CD4-positive, CD25-positive, alpha-beta regulatory T cell (primary cell): ENCODE measurements around the gene ABCD3. TPM values are rescaled to one million over a fixed set of nuclear protein-coding genes. Genes with fewer than 3 reads are reported as not detected.

Experiments
- ATAC-seq, 2 donors: fragments of 150-1000 bp; cut with Tn5 transposase; one replicate each; pipeline ENCODE4 v1.10.0; 2021; ENCODE audit warnings: low read depth in 2 of 2, moderate number of reproducible peaks in 2 of 2, moderate library complexity in 1 of 2
- DNase-seq, 3 donors: peaks; one replicate each; pipeline versions ENCODE4 v3.0.0 to v3.0.0-alpha.2; 2012 to 2022; ENCODE audit warnings: mixed read lengths in 1 of 3
- H3K27ac ChIP-seq: one replicate; pipeline ENCODE4 v1.7.0; 2013; ENCODE audit warnings: mild to moderate bottlenecking, low read length; ENCODE audit not compliant: insufficient read depth, poor library complexity, severe bottlenecking
- H3K27me3 ChIP-seq: one replicate; pipeline ENCODE4 v1.7.0; 2013; ENCODE audit warnings: low read length; ENCODE audit not compliant: control insufficient read depth, insufficient read depth
- H3K36me3 ChIP-seq: one replicate; pipeline ENCODE4 v1.7.0; 2013; ENCODE audit warnings: mild to moderate bottlenecking, low read length, moderate library complexity; ENCODE audit not compliant: control insufficient read depth, insufficient read depth
- H3K4me1 ChIP-seq: 2 replicates; pipeline ENCODE4 v1.7.0; 2013; ENCODE audit warnings: mild to moderate bottlenecking, low read length; ENCODE audit not compliant: insufficient read depth, control insufficient read depth, poor library complexity, severe bottlenecking
- H3K4me3 ChIP-seq: one replicate; pipeline ENCODE4 v1.7.0; 2013; ENCODE audit warnings: low read depth, mild to moderate bottlenecking, low read length, moderate library complexity
- H3K9me3 ChIP-seq, 2 experiments: 1 replicate in 1 of 2; 2 replicates in 1 of 2; pipeline ENCODE4 v1.7.0; 2013; ENCODE audit warnings: low read length in 2 of 2, mild to moderate bottlenecking in 1 of 2, moderate library complexity in 1 of 2; ENCODE audit not compliant: control insufficient read depth in 2 of 2
- H3K27ac Mint-ChIP-seq, 3 donors: one replicate each; pipeline ENCODE4 v1.8.0; 2020 to 2022; ENCODE audit warnings: mild to moderate bottlenecking in 3 of 3, mixed read lengths in 3 of 3, moderate library complexity in 2 of 3
- H3K27me3 Mint-ChIP-seq: one replicate; pipeline ENCODE4 v1.8.0; 2022; ENCODE audit warnings: mild to moderate bottlenecking, mixed read lengths
- H3K36me3 Mint-ChIP-seq: one replicate; pipeline ENCODE4 v1.8.0; 2020; ENCODE audit warnings: mixed read lengths
- H3K4me1 Mint-ChIP-seq, 4 donors: one replicate each; pipeline ENCODE4 v1.8.0; 2020 to 2022; ENCODE audit warnings: mixed read lengths in 4 of 4, mild to moderate bottlenecking in 1 of 4
- H3K4me3 Mint-ChIP-seq, 4 donors: one replicate each; pipeline ENCODE4 v1.8.0; 2020 to 2022; ENCODE audit warnings: mild to moderate bottlenecking in 4 of 4, mixed read lengths in 4 of 4, moderate library complexity in 3 of 4
- H3K9me3 Mint-ChIP-seq, 7 donors: one replicate each; pipeline ENCODE4 v1.8.0; 2020 to 2022; ENCODE audit warnings: mixed read lengths in 7 of 7, mild to moderate bottlenecking in 3 of 7, moderate library complexity in 2 of 7
- polyA plus RNA-seq, 4 donors: library from polyadenylated mRNA; unstranded; fragments of 300-500 nt; fragmentation: Illumina TruSeq; gene quantifications; one replicate each; pipeline ENCODE4 v1.2.3, GENCODE V29; 2021
- total RNA-seq: library from RNA; stranded (reverse); gene quantifications from one replicate; pipeline ENCODE4 v1.2.3, GENCODE V29; 2022

ABCD3 gene
- total and polyA plus RNA-seq, 5 donors from 2014 or later, result 15.3 to 21.6 (median 19.4) TPM

DNA sequence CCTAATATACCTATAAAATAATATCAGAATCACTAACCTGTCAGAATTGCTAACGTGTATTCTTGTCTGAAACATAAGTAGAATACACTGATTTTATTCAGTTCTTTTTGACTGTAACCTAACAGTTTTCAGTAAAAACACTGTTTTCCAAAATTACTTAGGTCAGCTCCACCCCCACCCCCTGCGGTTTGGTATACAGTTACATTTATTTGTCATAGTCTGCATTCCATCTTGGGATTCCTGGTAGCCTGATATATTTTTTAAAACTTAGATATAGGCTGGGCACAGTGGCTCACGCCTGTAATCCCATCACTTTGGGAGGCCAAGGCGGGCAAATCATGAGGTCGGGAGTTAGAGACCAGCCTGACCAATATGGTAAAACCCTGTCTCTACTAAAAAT, 19.8 kb upstream of the ABCD3 start:
- no peak overlapping the region for H3K4me3 Mint-ChIP-seq
- H3K36me3 Mint-ChIP-seq, result no peaks in the 10 kb centered on the region
- no peak overlapping the region for H3K4me3 ChIP-seq
- no peak overlapping the region for H3K27ac ChIP-seq
- ATAC-seq (no peak), DNase-seq (no peak)
- H3K4me1 Mint-ChIP-seq, result no peaks in the 10 kb centered on the region
- H3K27ac Mint-ChIP-seq, result no peak overlapping the region
- peaks cover 0 to 2% (median 0%) of the 10 kb centered on the region in 7 donors for H3K9me3 Mint-ChIP-seq
- peaks cover 8% of the 10 kb centered on the region for H3K27me3 ChIP-seq
- no peaks in the 10 kb centered on the region for H3K36me3 ChIP-seq
- no peaks in the 10 kb centered on the region for H3K4me1 ChIP-seq
- peaks cover 24% of the 10 kb centered on the region for H3K27me3 Mint-ChIP-seq
- no peaks in the 10 kb centered on the region for H3K9me3 ChIP-seq

DNA sequence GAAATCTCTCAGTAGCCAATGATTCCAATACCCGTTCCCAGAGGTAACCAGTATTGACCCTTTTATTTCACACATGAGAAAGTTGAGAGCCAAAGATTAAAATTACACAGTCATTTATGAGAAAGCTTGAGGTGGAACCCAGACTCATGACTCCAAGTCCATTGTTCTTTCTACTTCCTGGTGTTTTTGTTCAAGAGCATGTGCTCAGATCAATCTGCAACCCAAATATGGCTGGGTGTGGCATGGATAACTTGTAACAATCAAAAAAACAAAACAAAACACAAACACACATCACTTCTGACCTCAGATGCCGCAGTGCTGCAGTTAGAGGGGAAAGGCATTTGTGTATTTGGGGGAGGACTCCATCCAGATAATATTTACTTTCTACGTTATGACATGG, 18.7 kb upstream of the ABCD3 start:
- no peak for DNase-seq
- H3K36me3 Mint-ChIP-seq, result no peaks in the 10 kb centered on the region
- no peaks in the 10 kb centered on the region for H3K4me1 ChIP-seq
- no peak for ATAC-seq
- H3K4me3 ChIP-seq, result no peak overlapping the region
- peaks cover 9% of the 10 kb centered on the region for H3K27me3 ChIP-seq
- H3K9me3 Mint-ChIP-seq, result peaks cover 0 to 2% (median 0%) of the 10 kb centered on the region in 7 donors
- H3K27me3 Mint-ChIP-seq, result peaks cover 25% of the 10 kb centered on the region
- no peaks in the 10 kb centered on the region for H3K36me3 ChIP-seq
- no peaks in the 10 kb centered on the region for H3K4me1 Mint-ChIP-seq
- no peak overlapping the region for H3K27ac Mint-ChIP-seq
- no peak overlapping the region for H3K27ac ChIP-seq
- H3K9me3 ChIP-seq, result no peaks in the 10 kb centered on the region
- H3K4me3 Mint-ChIP-seq, result no peak overlapping the region

DNA sequence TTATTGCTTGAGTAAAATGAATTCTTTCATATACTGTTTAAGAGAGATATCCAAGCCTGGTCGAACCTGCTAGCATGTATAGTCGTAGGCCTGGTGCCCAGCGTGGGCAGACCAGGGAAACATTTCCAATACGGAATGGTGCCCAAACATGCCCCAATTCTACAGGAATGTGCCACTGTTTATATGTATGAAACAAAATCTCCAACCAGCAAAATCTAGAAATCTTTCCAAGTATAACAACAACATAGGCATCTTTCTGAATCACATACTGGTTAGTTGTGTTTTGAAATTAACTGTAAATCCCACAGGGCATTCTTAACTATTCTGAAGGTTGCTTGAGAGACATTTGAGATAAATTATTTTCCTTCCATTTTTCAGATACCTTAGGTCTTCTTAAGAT, 17.0 kb upstream of the ABCD3 start:
- H3K9me3 ChIP-seq, result no peaks in the 10 kb centered on the region
- no peaks in the 10 kb centered on the region for H3K36me3 ChIP-seq
- H3K4me1 Mint-ChIP-seq, result no peaks in the 10 kb centered on the region
- DNase-seq (no peak), ATAC-seq (no peak)
- no peaks in the 10 kb centered on the region for H3K4me1 ChIP-seq
- H3K4me3 Mint-ChIP-seq, result no peak overlapping the region
- H3K4me3 ChIP-seq, result no peak overlapping the region
- peaks cover 34% of the 10 kb centered on the region for H3K27me3 Mint-ChIP-seq
- no peak overlapping the region for H3K27ac ChIP-seq
- H3K9me3 Mint-ChIP-seq, result peaks cover 0 to 2% (median 0%) of the 10 kb centered on the region in 7 donors
- H3K27ac Mint-ChIP-seq, result no peak overlapping the region
- no peaks in the 10 kb centered on the region for H3K36me3 Mint-ChIP-seq
- H3K27me3 ChIP-seq, result peaks cover 9% of the 10 kb centered on the region

- H3K36me3 ChIP-seq, result no peaks in the 10 kb centered on the region
- no peaks in the 10 kb centered on the region for H3K4me1 ChIP-seq
- no peak overlapping the region for H3K27ac ChIP-seq
- H3K36me3 Mint-ChIP-seq, result no peaks in the 10 kb centered on the region
- no peaks in the 10 kb centered on the region for H3K4me1 Mint-ChIP-seq
- H3K27ac Mint-ChIP-seq, result no peak overlapping the region
- H3K9me3 ChIP-seq, result no peaks in the 10 kb centered on the region
- ATAC-seq, result no peak
- no peak overlapping the region for H3K4me3 Mint-ChIP-seq
- peaks cover 9% of the 10 kb centered on the region for H3K27me3 ChIP-seq
- peaks cover 59% of the 10 kb centered on the region for H3K27me3 Mint-ChIP-seq
- no peak overlapping the region for H3K4me3 ChIP-seq
- DNase-seq, result no peak
- H3K9me3 Mint-ChIP-seq, result no peaks in the 10 kb centered on the region
Observed at GRCh38 chr1:94406446-94406845, 11.7 kb upstream of the ABCD3 start.

- H3K27ac Mint-ChIP-seq, result no peak overlapping the region
- Histone ChIP-seq H3K4me1 (no peaks in the 10 kb centered on the region), H3K9me3 (no peaks in the 10 kb centered on the region), H3K4me3 (no peak overlapping the region), H3K36me3 (no peaks in the 10 kb centered on the region), H3K27ac (no peak overlapping the region), H3K27me3 (peaks cover 7% of the 10 kb centered on the region)
- no peak for DNase-seq
- no peaks in the 10 kb centered on the region for H3K36me3 Mint-ChIP-seq
- H3K27me3 Mint-ChIP-seq, result peaks cover 45% of the 10 kb centered on the region
- H3K4me1 Mint-ChIP-seq, result no peaks in the 10 kb centered on the region
- H3K9me3 Mint-ChIP-seq, result no peaks in the 10 kb centered on the region
- ATAC-seq, result no peak
- H3K4me3 Mint-ChIP-seq, result no peak overlapping the region
Observed at GRCh38 chr1:94408104-94408830, 9.9 kb upstream of the ABCD3 start.

DNA sequence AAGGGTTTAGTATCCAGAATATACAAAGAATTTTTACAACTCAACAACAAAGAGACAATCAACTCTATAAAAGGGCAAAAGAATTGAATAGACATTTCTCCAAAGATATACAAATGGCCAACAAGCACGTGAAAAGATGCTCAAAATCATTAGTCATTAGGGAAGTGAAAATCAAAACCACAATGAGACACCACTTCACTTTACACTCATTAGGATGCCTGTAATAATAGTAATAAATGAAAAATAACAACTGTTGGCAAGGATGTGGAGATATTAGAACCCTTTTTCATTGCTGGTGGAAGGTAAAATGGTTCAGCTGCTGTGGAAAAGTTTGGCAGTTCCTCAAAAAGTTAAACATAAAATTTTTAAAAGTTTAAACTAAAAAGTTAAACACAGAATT, 7.0 kb upstream of the ABCD3 start:
- Mint-ChIP-seq H3K36me3 (no peaks in the 10 kb centered on the region), H3K27me3 (peaks cover 37% of the 10 kb centered on the region), H3K4me3 (no peak overlapping the region), H3K9me3 (no peaks in the 10 kb centered on the region), H3K27ac (no peak overlapping the region), H3K4me1 (peaks cover 0 to 4% (median 0%) of the 10 kb centered on the region in 4 donors)
- Histone ChIP-seq H3K27me3 (peaks cover 6% of the 10 kb centered on the region), H3K27ac (no peak overlapping the region), H3K36me3 (no peaks in the 10 kb centered on the region), H3K4me1 (no peaks in the 10 kb centered on the region), H3K4me3 (no peak overlapping the region), H3K9me3 (no peaks in the 10 kb centered on the region)
- DNase-seq, result peak in 1 of 3 donors; percentile 18
- ATAC-seq, result no peak

DNA sequence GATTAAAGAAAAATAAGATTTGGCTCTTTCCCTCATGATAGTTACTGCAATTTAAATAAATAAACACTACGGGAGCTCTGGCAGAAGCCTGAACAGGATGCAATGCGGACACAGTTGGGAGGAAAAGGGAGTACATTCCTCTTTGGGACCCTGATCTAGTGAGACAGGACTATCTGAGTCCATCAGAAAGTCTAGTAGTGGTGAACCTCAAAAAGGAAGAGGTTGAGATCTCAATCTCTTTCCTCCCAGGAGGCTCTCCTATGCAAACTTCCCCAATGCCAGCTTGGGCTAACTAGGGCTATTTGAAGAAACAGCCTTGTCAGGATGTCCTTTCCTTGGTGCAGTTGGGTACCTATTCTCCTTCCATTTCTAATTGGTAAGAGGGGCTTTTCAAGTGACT, 4.9 kb upstream of the ABCD3 start:
- DNase-seq (no peak), ATAC-seq (no peak)
- Mint-ChIP-seq H3K27ac (no peak overlapping the region), H3K4me3 (no peak overlapping the region), H3K36me3 (no peaks in the 10 kb centered on the region), H3K4me1 (peaks cover 0 to 4% (median 0%) of the 10 kb centered on the region in 4 donors), H3K27me3 (peaks cover 19% of the 10 kb centered on the region), H3K9me3 (no peaks in the 10 kb centered on the region)
- H3K36me3 ChIP-seq, result no peaks in the 10 kb centered on the region
- H3K4me3 ChIP-seq, result no peak overlapping the region
- no peaks in the 10 kb centered on the region for H3K4me1 ChIP-seq
- H3K27ac ChIP-seq, result no peak overlapping the region
- no peaks in the 10 kb centered on the region for H3K9me3 ChIP-seq
- H3K27me3 ChIP-seq, result peaks cover 3% of the 10 kb centered on the region
